ENCODE data around the gene CAPN9.
"Not testable (repeated sequence)": the region's sequence is repeated elsewhere in the genome, so short reads cannot be mapped to it uniquely, and the experiment has no call there.

Gene CAPN9

GRCh38 chr1:230825761-230826160 lies 78.6 kb downstream of the CAPN9 start:
- DNase-seq, result no peak

DNA sequence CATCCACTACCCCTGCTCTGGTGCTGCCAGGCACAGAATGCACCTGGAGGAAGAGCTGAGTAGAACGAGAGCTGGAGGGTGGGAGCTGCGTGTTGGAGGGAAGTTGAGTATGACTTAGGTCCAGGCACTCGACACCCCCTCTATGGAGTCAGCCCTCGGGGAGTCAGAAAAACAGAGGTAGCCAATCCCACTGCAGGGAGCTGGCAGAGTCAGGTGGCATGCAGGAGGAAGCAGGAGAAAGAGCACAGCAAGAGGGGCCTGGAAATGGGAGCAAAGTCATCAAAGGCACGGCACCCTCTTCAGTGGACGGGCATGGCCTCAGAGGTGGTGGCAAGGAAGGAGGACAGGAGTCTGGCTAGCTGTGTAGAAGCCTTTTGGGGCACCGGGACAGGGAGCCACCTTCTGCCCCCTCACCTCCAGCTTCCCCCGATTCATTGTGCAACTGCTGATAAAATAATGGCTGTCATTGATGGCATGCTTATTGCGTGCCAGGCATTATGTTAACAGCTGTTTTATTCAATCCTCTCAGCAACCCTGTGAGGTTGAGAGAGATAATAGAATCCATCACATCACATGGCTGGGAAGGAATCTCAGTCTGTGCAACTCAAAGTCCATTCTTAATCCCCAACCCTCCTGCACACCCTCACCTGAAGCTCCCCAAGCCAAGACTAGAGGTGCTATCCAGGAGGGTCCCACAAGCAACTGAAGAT lies 79.1 kb downstream of the CAPN9 start:
- no peak for DNase-seq

GRCh38 chr1:230827081-230827681 lies 80.0 kb downstream of the CAPN9 start:
- no peak for DNase-seq

- DNase-seq, result no peak
Observed at GRCh38 chr1:230827801-230828200, 80.6 kb downstream of the CAPN9 start.

- no peak for DNase-seq
Observed at GRCh38 chr1:230828421-230828820, 81.2 kb downstream of the CAPN9 start.

GRCh38 chr1:230831771-230832170 lies 84.6 kb downstream of the CAPN9 start:
- DNase-seq, result no peak

- no peak for DNase-seq
Observed at GRCh38 chr1:230832476-230832875, 85.3 kb downstream of the CAPN9 start.

- no peak for DNase-seq
Observed at GRCh38 chr1:230833511-230833910, 86.3 kb downstream of the CAPN9 start.

GRCh38 chr1:230834292-230834691 lies 87.1 kb downstream of the CAPN9 start:
- no peak for DNase-seq

DNA sequence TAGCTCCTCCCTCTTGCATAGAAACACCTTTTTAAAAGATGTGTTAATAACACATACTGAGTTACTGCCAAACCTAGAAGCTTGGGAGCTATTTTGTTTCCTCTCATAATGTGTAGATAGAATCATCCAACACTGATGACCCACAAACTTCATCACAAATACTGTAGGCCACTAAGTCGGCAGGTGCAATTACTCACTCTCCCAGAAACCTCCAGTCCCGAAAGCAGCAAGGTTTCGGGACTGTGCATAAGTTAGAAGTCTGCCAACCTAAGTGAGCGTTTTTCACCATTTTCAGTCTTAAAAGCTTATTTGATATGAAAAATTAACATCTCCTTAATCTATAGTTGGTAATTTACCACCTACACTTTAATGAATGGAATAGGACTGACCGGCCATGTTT lies 89.2 kb downstream of the CAPN9 start:
- no peak for DNase-seq

- DNase-seq, result no peak
Observed at GRCh38 chr1:230836793-230837192, 89.6 kb downstream of the CAPN9 start.

GRCh38 chr1:230839173-230839572 lies 92.0 kb downstream of the CAPN9 start:
- no peak for DNase-seq

DNA sequence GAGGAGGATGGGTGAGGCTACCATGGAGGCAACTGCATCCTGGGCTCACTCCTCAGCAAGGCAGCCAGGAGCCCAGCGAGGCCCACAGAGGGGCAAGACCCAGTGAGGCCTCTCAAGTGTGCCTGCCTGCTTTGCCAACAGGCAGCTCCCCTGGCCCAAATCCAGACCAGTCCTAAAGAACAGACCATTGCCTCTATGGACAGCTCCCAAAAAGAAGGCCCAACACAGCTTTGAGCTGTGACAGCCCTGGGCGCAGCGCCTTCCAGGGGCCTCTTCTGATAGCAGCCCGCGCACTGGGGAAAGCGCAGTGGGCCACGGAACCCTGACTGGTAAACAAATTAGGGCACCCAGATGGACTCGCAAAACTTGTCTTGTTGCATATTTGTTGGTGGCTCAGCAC lies 95.6 kb downstream of the CAPN9 start:
- no peak for DNase-seq

GRCh38 chr1:230843503-230844309 lies 96.5 kb downstream of the CAPN9 start:
- no peak for DNase-seq

- no peak for DNase-seq
Observed at GRCh38 chr1:230844561-230844960, 97.4 kb downstream of the CAPN9 start.

- not testable (repeated sequence) for DNase-seq
Observed at GRCh38 chr1:230845184-230845583, 98.0 kb downstream of the CAPN9 start.

- no peak for DNase-seq
Observed at GRCh38 chr1:230848235-230848634, 101.0 kb downstream of the CAPN9 start.

- DNase-seq, result no peak
Observed at GRCh38 chr1:230849451-230850224, 102.5 kb downstream of the CAPN9 start.

DNA sequence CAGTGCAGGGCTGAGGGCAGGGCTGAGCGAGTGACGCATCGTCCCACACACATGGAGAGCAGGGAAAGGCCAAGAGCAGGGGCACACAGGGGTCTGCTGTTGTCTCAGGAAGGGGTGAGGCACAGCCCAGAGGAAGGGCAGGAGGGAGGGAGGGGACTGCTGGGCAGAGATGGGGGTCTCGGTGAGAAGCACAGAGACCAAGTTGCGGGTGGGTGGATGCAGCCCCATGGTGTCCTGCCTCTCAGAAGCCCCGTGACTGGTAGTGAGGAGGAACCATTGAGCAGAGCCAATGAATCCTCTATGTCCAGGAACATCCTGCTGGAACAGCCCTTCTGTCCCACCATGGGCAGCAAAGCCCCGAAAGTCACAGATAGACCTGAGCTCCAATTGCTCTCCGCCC lies 103.4 kb downstream of the CAPN9 start:
- no peak for DNase-seq

DNA sequence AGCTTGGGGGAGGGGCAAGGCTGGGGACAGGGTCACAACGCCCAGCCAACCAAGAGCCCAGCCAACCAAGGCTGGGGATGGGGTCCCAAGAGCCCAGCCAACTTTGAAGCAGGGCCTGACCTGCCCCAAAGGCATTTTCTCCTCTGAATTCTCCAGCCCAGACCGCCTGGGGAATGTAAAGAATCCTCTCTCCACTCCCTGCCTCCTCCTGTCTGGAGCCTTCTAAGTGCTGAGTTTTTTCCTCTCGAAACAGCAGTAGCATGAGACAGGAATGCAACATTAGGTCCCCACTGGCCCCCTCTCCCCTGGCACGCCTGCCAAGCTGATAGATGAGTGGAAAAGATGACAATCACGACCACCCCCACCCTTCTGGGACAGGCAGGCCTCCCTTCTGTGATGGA lies 104.1 kb downstream of the CAPN9 start:
- DNase-seq, result no peak

Measured in COR-L47 (cell line).